LNCAP (cell line): Measurements from ENCODE around the gene KCNK6.

Experiments used
- TF ChIP-seq, protein P1 (sequence below): fragments of 450-650 bp; IDR thresholded peaks from 2 replicates; pipeline ENCODE4 v1.5.1; 2017; ENCODE audit warnings: mild to moderate bottlenecking

The KCNK6 gene

DNA sequence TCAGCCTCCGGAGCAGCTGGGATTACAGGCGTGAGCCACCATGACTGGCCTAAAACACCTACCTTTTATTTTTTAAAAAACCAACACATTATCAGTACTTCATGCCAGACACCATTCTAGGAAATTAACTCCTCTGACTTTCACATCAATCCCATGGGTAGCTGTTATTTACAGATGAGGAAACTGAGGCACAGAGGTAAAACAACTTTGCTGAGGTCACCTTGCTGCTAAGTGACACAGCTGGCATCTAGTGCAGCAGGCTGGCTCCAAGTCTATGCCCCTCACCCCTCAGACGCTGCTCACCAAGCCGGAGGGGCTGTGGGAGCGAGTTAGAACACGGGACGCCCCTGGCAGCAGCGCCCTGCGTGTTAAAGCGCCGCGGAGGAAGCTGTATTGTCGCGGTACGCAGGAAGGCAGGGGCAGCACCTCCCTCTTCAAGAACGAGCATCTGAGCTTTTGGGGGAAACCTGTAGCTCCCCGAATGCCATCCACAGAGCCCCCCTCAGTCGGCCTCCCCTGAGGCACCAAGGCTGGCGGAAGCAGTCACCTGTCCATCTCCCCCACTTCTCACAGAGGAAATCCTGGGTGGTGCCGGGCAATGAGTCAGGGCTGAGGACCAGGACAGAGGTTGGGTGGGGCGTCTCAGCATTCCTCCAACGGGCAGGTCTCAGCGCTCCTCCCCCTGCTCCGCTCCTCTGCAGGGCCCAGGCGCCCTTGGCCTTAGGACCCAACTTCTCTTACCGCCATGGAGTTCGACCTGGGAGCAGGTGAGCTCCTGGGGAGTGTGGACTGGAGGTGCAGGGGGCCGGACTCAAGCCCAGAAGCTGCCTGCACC is 15.9 kb upstream of the KCNK6 start, which contains the start of gene C19orf33:
Gene C19orf33 (plus strand): TSS at position 735 of the 835 bp plus-strand sequence. CDS start 11 bp downstream, at position 746.
- TF ChIP-seq, protein P1, sequence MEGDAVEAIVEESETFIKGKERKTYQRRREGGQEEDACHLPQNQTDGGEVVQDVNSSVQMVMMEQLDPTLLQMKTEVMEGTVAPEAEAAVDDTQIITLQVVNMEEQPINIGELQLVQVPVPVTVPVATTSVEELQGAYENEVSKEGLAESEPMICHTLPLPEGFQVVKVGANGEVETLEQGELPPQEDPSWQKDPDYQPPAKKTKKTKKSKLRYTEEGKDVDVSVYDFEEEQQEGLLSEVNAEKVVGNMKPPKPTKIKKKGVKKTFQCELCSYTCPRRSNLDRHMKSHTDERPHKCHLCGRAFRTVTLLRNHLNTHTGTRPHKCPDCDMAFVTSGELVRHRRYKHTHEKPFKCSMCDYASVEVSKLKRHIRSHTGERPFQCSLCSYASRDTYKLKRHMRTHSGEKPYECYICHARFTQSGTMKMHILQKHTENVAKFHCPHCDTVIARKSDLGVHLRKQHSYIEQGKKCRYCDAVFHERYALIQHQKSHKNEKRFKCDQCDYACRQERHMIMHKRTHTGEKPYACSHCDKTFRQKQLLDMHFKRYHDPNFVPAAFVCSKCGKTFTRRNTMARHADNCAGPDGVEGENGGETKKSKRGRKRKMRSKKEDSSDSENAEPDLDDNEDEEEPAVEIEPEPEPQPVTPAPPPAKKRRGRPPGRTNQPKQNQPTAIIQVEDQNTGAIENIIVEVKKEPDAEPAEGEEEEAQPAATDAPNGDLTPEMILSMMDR, result no peak

DNA sequence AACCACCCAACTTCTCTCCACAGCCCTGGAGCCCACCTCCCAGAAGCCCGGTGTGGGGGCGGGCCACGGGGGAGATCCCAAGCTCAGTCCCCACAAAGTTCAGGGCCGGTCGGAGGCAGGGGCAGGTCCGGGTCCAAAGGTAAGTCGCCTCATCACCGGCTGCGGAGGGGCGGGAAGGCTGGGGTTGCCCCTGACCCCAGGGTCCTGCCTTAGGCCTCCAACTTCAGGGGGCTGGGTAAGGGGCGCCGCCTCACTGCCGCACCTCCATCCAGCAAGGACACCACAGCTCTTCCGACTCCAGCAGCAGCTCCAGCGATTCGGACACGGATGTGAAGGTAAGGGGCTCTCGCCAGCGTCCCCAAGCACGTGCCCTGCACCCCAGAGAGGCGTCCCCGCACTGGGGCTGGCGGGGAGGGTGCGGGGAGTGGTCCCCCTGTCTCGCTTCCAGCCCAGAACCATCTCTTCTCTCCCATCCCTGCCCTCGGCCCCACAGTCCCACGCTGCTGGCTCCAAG is 15.2 kb upstream of the KCNK6 start:
- TF ChIP-seq, protein P1, result no peak

DNA sequence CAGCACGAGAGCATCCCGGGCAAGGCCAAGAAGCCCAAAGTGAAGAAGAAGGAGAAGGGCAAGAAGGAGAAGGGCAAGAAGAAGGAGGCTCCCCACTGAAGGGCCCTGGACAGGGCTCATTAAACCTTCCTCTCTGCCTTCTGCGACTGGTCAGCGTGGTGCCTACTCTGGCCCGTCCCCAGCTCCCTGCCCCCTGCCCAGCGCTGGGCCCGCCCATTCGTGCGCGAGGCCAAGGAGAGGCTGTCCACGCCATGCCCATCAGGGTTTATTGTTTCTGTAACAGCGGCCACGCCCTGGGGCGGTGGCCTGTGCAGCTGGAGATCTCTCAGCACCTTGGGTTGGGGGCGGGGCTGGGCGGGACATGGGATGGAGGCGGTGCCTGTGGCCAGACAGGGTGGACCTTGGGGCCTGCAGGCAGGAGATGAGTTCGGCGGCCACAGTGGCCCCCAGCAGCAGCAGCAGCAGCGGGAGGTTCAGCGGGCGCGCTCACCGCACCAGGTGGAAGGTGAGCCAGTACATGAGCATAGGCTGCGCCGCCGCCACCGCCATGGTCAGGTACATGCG is 14.7 kb upstream of the KCNK6 start:
- TF ChIP-seq, protein P1, result no peak

GRCh38 chr19:38306236-38306635 is 13.4 kb upstream of the KCNK6 start:
- TF ChIP-seq, protein P1, result no peak

GRCh38 chr19:38307076-38307475 is 12.6 kb upstream of the KCNK6 start:
- TF ChIP-seq, protein P1, result no peak

DNA sequence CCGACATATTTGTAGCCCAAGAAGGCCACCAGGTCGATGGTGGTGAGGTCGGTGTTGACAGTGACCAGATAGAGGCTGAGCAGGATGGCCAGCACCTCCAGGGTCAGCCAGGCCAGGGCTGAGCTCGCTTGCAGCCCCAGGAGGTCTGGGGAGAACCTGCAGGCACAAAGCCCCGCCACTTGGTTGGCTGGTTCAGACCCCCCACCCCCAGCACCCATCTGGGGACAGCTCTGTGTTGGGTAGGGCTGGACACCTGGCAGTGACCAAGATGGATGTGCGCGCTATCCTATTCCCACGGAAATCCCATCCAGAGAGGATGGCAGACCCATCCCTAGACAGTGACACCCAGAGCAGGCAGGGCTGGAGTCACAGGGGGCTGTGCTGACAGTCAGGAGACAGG is 12.0 kb upstream of the KCNK6 start:
- TF ChIP-seq, protein P1, result no peak

DNA sequence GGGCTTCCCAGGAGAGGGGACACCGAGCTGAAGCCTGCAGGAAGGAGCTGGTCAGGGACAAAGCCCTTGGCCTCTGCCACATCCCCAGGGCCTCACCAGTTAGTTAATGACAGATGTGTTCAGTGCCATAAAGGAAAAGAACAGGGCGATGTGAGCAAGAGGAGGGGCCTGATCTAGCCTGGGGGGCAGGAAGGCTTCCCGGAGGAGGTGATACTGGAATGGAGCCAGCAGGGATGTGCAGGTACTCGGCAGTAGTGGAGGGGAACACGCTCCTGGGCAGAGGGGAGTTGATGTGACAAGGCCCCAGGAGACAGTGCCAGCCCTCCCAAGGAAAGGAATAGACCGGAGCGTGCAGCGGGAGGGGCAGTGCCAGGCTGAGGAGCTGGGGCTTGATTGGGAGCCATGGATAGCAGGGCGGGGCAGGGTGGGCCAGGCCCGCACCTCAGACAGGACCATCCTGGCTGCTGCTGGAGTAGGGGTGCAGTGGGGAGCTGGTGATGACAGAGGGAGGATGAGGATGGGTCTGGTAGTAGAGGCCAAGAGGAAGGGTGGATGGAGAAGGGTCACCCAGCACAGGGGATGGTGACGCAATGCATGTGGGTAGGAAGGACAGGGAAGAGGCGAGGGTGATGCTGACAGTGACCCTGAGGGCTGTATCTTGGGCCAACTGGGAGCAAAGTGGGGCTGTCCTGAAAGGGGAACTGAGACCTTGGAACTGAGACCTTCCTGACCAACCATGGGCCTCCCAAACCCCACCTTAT is 11.5 kb upstream of the KCNK6 start:
- TF ChIP-seq, protein P1, result no peak
